HepG2 (cell line): ENCODE data around the gene FBXL22. TPM values are rescaled to one million over a fixed set of nuclear protein-coding genes. Genes with fewer than 3 reads are reported as not detected.

Experiments
- ATF7 ChIP-seq, 2 experiments: fragments of 450-650 bp in 1 of 2; sonication (generic) in 1 of 2; formaldehyde crosslinking in 1 of 2; IDR thresholded peaks; 2 replicates each; pipeline versions ENCODE4 v1.4.0 to v1.6.1; 2016 to 2020; ENCODE audit warnings: antibody characterized with exemption in 1 of 2, mild to moderate bottlenecking in 1 of 2, missing genetic modification reagents in 1 of 2
- ATRX ChIP-seq: sonication (generic); formaldehyde crosslinking; IDR thresholded peaks from 2 replicates; pipeline ENCODE4 v1.4.0; 2020; ENCODE audit warnings: missing genetic modification reagents, borderline replicate concordance
- FOXC1 ChIP-seq: sonication (generic); formaldehyde crosslinking; IDR thresholded peaks from 2 replicates; pipeline ENCODE4 v1.8.0; 2022; ENCODE audit warnings: mild to moderate bottlenecking, missing genetic modification reagents, borderline replicate concordance
- GLI4 ChIP-seq: sonication (generic); formaldehyde crosslinking; IDR thresholded peaks from 2 replicates; pipeline ENCODE4 v1.5.1; 2020; ENCODE audit warnings: missing genetic modification reagents, mild to moderate bottlenecking, moderate library complexity, borderline replicate concordance
- HCFC1 ChIP-seq: fragments of 150-350 bp; IDR thresholded peaks from 2 replicates; pipeline ENCODE4 v1.6.1; 2014; ENCODE audit warnings: low read depth, low read length
- KDM5A ChIP-seq: fragments of 200-600 bp; sonication (generic); IDR thresholded peaks from 2 replicates; pipeline ENCODE4 v1.7.0; 2018; ENCODE audit warnings: antibody characterized with exemption, mild to moderate bottlenecking, low read length, borderline replicate concordance
- MBNL3 ChIP-seq: fragments of 250-450 bp; sonication (Bioruptor Pico); conservative IDR thresholded peaks from 2 replicates; pipeline ENCODE4 v1.8.0; 2022; ENCODE audit warnings: mild to moderate bottlenecking, inconsistent platforms
- MTA1 ChIP-seq: sonication (generic); formaldehyde crosslinking; IDR thresholded peaks from 2 replicates; pipeline ENCODE4 v1.4.0; 2020; ENCODE audit warnings: missing genetic modification reagents, mild to moderate bottlenecking, borderline replicate concordance
- RFXANK ChIP-seq: IDR thresholded peaks from 2 replicates; pipeline ENCODE4 v1.6.1; 2016
- SKI ChIP-seq: fragments of 450-650 bp; IDR thresholded peaks from one replicate; pipeline ENCODE4 v1.6.1; 2018; ENCODE audit warnings: mild to moderate bottlenecking; ENCODE audit not compliant: partially characterized antibody
- SMAD1 ChIP-seq: sonication (generic); formaldehyde crosslinking; IDR thresholded peaks from 2 replicates; pipeline ENCODE4 v1.4.0; 2020; ENCODE audit warnings: missing genetic modification reagents, low read depth, mild to moderate bottlenecking, borderline replicate concordance
- ZFP90 ChIP-seq: sonication (generic); formaldehyde crosslinking; IDR thresholded peaks from 2 replicates; pipeline ENCODE4 v1.8.0; 2022; ENCODE audit warnings: missing genetic modification reagents, mild to moderate bottlenecking, inconsistent platforms, borderline replicate concordance
- ZNF136 ChIP-seq: sonication (generic); formaldehyde crosslinking; IDR thresholded peaks from 2 replicates; pipeline ENCODE4 v1.8.1; 2022; ENCODE audit warnings: low read depth, mild to moderate bottlenecking, moderate library complexity, missing genetic modification reagents
- ZNF138 ChIP-seq: sonication (generic); formaldehyde crosslinking; IDR thresholded peaks from 2 replicates; pipeline ENCODE4 v1.5.0; 2020; ENCODE audit warnings: mild to moderate bottlenecking, low read depth, missing genetic modification reagents
- ZNF619 ChIP-seq: sonication (generic); formaldehyde crosslinking; IDR thresholded peaks from 2 replicates; pipeline ENCODE4 v1.4.0; 2020; ENCODE audit warnings: mild to moderate bottlenecking, missing genetic modification reagents
- ZNF652 ChIP-seq: IDR thresholded peaks from 2 replicates; pipeline ENCODE4 v1.6.1; 2016; ENCODE audit warnings: low read depth, borderline replicate concordance
- ZNF674 ChIP-seq: sonication (generic); formaldehyde crosslinking; IDR thresholded peaks from 2 replicates; pipeline ENCODE4 v1.5.0; 2020; ENCODE audit warnings: low read depth, mild to moderate bottlenecking, missing genetic modification reagents
- ZNF775 ChIP-seq: sonication (generic); formaldehyde crosslinking; IDR thresholded peaks from 2 replicates; pipeline ENCODE4 v1.4.0; 2020; ENCODE audit warnings: missing genetic modification reagents, mild to moderate bottlenecking, moderate library complexity, borderline replicate concordance
- ZSCAN29 ChIP-seq: sonication (generic); formaldehyde crosslinking; conservative IDR thresholded peaks from 2 replicates; pipeline ENCODE4 v1.4.0; 2020; ENCODE audit warnings: mild to moderate bottlenecking, missing genetic modification reagents
- polyA plus RNA-seq, 8 experiments: library from polyadenylated mRNA; depleted of rRNA in 3 of 8; stranded (reverse) in 7 of 8; unstranded in 1 of 8; fragments of >200 nt; fragmentation: Illumina TruSeq in 4 of 8; extraction: Trizol in 4 of 8; gene quantifications; 2 replicates each; pipeline versions ENCODE4 v1.2.1 to v1.2.3, GENCODE V29; 2011 to 2016; ENCODE audit warnings: low read depth in 4 of 8, missing spikeins in 1 of 8, mixed read lengths in 1 of 8; ENCODE audit not compliant: insufficient read depth in 1 of 8
- total RNA-seq, 5 experiments: library from RNA; depleted of rRNA; stranded (reverse); fragments of >200 nt; fragmentation: Illumina TruSeq; extraction: Trizol; gene quantifications; 2 replicates each; pipeline ENCODE4 v1.2.3, GENCODE V29; 2016; ENCODE audit warnings: low read depth in 1 of 5
- TF ChIP-seq, protein P1 (sequence below): sonication (generic); formaldehyde crosslinking; IDR thresholded peaks from 2 replicates; pipeline ENCODE4 v1.4.0; 2020; ENCODE audit warnings: missing genetic modification reagents, mild to moderate bottlenecking, borderline replicate concordance
- TF ChIP-seq, protein P2 (sequence below): IDR thresholded peaks from 2 replicates; pipeline ENCODE4 v1.6.1; 2012; ENCODE audit warnings: inconsistent platforms
- TF ChIP-seq, protein P3 (sequence below): fragments of 450-650 bp; IDR thresholded peaks from 2 replicates; pipeline ENCODE4 v1.6.1; 2016
- TF ChIP-seq, protein P4 (sequence below): sonication (generic); formaldehyde crosslinking; IDR thresholded peaks from 2 replicates; pipeline ENCODE4 v1.4.0; 2020; ENCODE audit warnings: mild to moderate bottlenecking, missing genetic modification reagents
- TF ChIP-seq, protein P5 (sequence below): IDR thresholded peaks from 2 replicates; pipeline ENCODE4 v1.4.0; 2020; ENCODE audit warnings: mild to moderate bottlenecking, missing genetic modification reagents

Gene FBXL22
- total and polyA plus RNA-seq, 2 of the 13 experiments (the other 11 are each of a cell fraction or from before 2014, with no cell fraction given): 0.15 to 0.33 TPM

DNA sequence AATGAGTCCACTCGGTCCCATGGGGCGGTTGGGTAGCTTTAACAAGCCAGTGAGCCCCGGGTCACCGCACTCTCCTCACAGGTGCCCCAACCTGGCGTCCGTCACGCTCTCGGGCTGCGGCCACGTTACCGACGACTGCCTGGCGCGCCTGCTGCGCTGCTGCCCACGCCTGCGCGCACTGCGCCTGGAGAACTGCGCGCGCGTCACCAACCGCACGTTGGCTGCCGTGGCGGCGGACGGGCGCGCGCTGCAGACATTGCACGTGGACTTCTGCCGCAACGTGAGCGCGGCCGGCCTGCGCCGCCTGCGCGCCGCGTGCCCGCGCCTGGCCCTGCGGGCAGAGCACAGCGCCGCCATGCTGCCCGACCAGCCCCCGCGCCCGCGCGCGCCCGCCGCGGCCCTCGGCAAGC, 3.4 kb downstream of the FBXL22 start (continued):
- no peak for TF ChIP-seq RFXANK (CRISPR knock-in tag)
- TF ChIP-seq ZNF619 (CRISPR knock-in tag): no peak
- TF ChIP-seq ATF7 (IDR thresholded peaks at IDR 0.05): no peak
- no peak for TF ChIP-seq ATF7 (CRISPR knock-in tag; IDR thresholded peaks at IDR 0.05)
- 0 out of 2 replicates have a peak, but pooled peaks have one; percentile 13 for TF ChIP-seq ZNF138
- TF ChIP-seq MTA1 (CRISPR knock-in tag): no peak
- TF ChIP-seq MBNL3 (CRISPR knock-in tag): no peak
- TF ChIP-seq, protein P1, sequence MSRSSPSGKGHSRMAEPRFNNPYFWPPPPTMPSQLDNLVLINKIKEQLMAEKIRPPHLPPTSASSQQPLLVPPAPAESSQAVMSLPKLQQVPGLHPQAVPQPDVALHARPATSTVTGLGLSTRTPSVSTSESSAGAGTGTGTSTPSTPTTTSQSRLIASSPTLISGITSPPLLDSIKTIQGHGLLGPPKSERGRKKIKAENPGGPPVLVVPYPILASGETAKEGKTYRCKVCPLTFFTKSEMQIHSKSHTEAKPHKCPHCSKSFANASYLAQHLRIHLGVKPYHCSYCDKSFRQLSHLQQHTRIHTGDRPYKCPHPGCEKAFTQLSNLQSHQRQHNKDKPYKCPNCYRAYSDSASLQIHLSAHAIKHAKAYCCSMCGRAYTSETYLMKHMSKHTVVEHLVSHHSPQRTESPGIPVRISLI (CRISPR knock-in tag): no peak
- TF ChIP-seq ZNF136 (CRISPR knock-in tag): no peak
- no peak for TF ChIP-seq ATRX (CRISPR knock-in tag)
- TF ChIP-seq KDM5A: peak; percentile 61; the same call in 1 of the 2 replicates
- peak; percentile 60 for TF ChIP-seq SKI
- TF ChIP-seq ZNF674: no peak
- no peak; the same call in none of the 2 replicates for TF ChIP-seq FOXC1 (CRISPR knock-in tag)
- peak; percentile 89; the same call in 1 of the 2 replicates for TF ChIP-seq ZFP90
- TF ChIP-seq HCFC1: no peak
- TF ChIP-seq GLI4 (CRISPR knock-in tag): no peak
- TF ChIP-seq, protein P2, sequence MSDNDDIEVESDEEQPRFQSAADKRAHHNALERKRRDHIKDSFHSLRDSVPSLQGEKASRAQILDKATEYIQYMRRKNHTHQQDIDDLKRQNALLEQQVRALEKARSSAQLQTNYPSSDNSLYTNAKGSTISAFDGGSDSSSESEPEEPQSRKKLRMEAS: peak; percentile 97
- no peak for TF ChIP-seq ZNF652
- TF ChIP-seq, protein P3, sequence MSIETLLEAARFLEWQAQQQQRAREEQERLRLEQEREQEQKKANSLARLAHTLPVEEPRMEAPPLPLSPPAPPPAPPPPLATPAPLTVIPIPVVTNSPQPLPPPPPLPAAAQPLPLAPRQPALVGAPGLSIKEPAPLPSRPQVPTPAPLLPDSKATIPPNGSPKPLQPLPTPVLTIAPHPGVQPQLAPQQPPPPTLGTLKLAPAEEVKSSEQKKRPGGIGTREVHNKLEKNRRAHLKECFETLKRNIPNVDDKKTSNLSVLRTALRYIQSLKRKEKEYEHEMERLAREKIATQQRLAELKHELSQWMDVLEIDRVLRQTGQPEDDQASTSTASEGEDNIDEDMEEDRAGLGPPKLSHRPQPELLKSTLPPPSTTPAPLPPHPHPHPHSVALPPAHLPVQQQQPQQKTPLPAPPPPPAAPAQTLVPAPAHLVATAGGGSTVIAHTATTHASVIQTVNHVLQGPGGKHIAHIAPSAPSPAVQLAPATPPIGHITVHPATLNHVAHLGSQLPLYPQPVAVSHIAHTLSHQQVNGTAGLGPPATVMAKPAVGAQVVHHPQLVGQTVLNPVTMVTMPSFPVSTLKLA: peak; percentile 40; the same call in 1 of the 2 replicates
- no peak for TF ChIP-seq ZNF775 (CRISPR knock-in tag)
- TF ChIP-seq, protein P4, sequence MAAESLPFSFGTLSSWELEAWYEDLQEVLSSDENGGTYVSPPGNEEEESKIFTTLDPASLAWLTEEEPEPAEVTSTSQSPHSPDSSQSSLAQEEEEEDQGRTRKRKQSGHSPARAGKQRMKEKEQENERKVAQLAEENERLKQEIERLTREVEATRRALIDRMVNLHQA (CRISPR knock-in tag): no peak
- TF ChIP-seq ZSCAN29 (CRISPR knock-in tag): no peak
- TF ChIP-seq, protein P5, sequence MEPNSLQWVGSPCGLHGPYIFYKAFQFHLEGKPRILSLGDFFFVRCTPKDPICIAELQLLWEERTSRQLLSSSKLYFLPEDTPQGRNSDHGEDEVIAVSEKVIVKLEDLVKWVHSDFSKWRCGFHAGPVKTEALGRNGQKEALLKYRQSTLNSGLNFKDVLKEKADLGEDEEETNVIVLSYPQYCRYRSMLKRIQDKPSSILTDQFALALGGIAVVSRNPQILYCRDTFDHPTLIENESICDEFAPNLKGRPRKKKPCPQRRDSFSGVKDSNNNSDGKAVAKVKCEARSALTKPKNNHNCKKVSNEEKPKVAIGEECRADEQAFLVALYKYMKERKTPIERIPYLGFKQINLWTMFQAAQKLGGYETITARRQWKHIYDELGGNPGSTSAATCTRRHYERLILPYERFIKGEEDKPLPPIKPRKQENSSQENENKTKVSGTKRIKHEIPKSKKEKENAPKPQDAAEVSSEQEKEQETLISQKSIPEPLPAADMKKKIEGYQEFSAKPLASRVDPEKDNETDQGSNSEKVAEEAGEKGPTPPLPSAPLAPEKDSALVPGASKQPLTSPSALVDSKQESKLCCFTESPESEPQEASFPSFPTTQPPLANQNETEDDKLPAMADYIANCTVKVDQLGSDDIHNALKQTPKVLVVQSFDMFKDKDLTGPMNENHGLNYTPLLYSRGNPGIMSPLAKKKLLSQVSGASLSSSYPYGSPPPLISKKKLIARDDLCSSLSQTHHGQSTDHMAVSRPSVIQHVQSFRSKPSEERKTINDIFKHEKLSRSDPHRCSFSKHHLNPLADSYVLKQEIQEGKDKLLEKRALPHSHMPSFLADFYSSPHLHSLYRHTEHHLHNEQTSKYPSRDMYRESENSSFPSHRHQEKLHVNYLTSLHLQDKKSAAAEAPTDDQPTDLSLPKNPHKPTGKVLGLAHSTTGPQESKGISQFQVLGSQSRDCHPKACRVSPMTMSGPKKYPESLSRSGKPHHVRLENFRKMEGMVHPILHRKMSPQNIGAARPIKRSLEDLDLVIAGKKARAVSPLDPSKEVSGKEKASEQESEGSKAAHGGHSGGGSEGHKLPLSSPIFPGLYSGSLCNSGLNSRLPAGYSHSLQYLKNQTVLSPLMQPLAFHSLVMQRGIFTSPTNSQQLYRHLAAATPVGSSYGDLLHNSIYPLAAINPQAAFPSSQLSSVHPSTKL (CRISPR knock-in tag): peak; percentile 53; the same call in 1 of the 2 replicates
- TF ChIP-seq SMAD1 (CRISPR knock-in tag): no peak
